NCI-H526 treated with DMSO at 0.1 percent for 48 hours (cell line): Measurements from ENCODE around the gene FGF2.
"Not testable (repeated sequence)": the region's sequence is repeated elsewhere in the genome, so short reads cannot be mapped to it uniquely, and the experiment has no call there.

Source experiments
- DNase-seq: peaks from one replicate; lab custom pipeline; 2025; lab: John Stamatoyannopoulos, UW

FGF2 gene

GRCh38 chr4:122928930-122929329 lies 102.3 kb downstream of the FGF2 start:
- DNase-seq: no peak

GRCh38 chr4:122930862-122931261 lies 104.2 kb downstream of the FGF2 start:
- no peak for DNase-seq

- no peak for DNase-seq
Measured at GRCh38 chr4:122932763-122933162, 106.1 kb downstream of the FGF2 start.

- not testable (repeated sequence) for DNase-seq
Measured at GRCh38 chr4:122945136-122945535, 118.5 kb downstream of the FGF2 start.

- DNase-seq: no peak
Measured at GRCh38 chr4:122946142-122946541, 119.5 kb downstream of the FGF2 start.
